ENCODE measurements around the gene NIPSNAP3A. TPM values are rescaled to one million over a fixed set of nuclear protein-coding genes. Genes with fewer than 3 reads are reported as not detected.

NIPSNAP3A gene
- total RNA-seq, 2 experiments from 2014 or later: 14.1 to 16.2 TPM

DNA sequence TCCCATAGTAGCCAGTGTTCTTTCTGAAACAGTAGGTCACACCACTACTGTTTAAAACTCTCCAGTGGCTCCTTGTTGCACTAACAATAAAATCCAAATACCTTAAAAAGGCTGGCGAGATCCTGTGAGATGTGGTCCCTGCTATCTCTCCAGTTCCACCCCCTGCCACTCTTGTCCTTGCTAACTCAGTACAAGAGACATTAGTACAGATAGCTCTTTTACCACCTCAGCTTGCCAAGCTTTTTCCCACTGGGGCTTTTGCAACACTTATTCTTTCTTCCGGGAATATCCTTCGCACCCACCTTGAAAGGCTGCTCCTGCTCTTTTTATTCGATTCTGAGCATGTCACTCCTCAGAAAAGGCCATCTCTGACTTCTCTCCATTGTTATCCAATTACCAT is 31.3 kb downstream of the NIPSNAP3A start:
- H3K4me3 Mint-ChIP-seq: no peak overlapping the region
- CTCF ChIA-PET: no interaction called here
- DNase-seq (no peak), ATAC-seq (no peak)
- H3K27me3 Mint-ChIP-seq: peaks cover 6% of the 10 kb centered on the region
- H3K36me3 Mint-ChIP-seq: no peaks in the 10 kb centered on the region
- no peak overlapping the region for H3K27ac Mint-ChIP-seq
- no peaks in the 10 kb centered on the region for H3K9me3 Mint-ChIP-seq (ENCODE audit: low read depth)
- H3K4me1 Mint-ChIP-seq: no peaks in the 10 kb centered on the region

DNA sequence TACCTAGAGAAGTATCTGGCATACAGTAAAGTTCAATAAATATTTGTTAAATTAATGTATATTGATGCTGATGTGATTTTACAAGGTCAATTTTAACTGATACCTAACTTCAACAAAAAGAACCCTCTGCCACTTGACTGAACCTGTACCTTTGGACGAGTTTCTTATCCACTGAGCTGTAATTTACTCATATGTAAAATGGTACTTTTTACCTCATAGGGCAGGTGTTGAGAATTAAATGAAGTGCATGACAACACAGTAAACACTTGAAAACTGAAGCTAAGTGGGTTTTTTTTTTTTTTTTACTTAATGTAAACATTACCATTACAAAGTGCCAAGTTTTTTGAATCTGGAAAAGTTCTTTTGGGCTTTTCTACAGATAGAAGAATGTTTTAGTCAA is 31.9 kb downstream of the NIPSNAP3A start:
- Mint-ChIP-seq H3K4me3 (no peak overlapping the region), H3K9me3 (ENCODE audit: low read depth) (no peaks in the 10 kb centered on the region), H3K27ac (no peak overlapping the region), H3K4me1 (peaks cover 3% of the 10 kb centered on the region), H3K36me3 (no peaks in the 10 kb centered on the region), H3K27me3 (peaks cover 6% of the 10 kb centered on the region)
- CTCF ChIA-PET: no interaction called here
- DNase-seq (no peak), ATAC-seq (no peak)

DNA sequence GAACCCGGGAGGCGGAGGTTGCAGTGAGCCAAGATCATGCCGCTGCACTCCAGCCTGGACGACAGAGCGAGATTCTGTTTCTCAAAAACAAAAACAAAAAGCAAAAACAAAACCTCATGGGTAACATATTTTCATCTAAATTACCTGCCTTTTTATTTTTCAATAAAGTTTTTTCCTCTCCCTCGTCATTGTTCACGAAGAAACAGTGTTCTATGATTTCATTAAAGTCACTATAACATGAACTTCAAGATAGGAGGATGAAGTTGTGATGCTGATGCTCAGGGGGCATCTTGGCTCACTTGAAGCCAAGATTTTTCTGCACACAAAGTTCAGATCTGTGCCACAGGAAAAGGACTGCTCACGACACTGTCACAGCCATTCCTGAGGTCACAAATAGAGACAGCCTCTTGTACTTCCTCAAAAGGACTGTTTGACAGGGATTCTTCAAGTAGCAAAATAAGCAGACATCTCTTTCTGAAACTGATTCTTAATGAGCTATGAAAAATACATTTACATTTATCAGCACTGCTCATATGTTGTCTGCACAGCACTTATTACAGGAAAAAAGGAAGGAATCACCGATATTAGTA is 32.6 kb downstream of the NIPSNAP3A start:
- no peak for ATAC-seq
- Mint-ChIP-seq H3K4me1 (peaks cover 4% of the 10 kb centered on the region), H3K9me3 (ENCODE audit: low read depth) (no peaks in the 10 kb centered on the region), H3K4me3 (no peak overlapping the region), H3K36me3 (no peaks in the 10 kb centered on the region), H3K27ac (no peak overlapping the region), H3K27me3 (peaks cover 6% of the 10 kb centered on the region)
- no peak for DNase-seq
- CTCF ChIA-PET: interaction anchor here (0.9 to 1.3 kb wide), 2 partner anchors 83 to 375 kb away, joined by 3 to 6 read pairs; no protein-coding TSS in a partner anchor

GRCh38 chr9:104780796-104781395 is 33.4 kb downstream of the NIPSNAP3A start:
- Mint-ChIP-seq H3K27ac (no peak overlapping the region), H3K27me3 (peaks cover 6% of the 10 kb centered on the region), H3K36me3 (no peaks in the 10 kb centered on the region), H3K9me3 (ENCODE audit: low read depth) (no peaks in the 10 kb centered on the region), H3K4me3 (no peak overlapping the region), H3K4me1 (peaks cover 4% of the 10 kb centered on the region)
- no peak for DNase-seq
- no peak for ATAC-seq
- CTCF ChIA-PET: interaction anchor here (0.9 to 1.3 kb wide), 2 partner anchors 82 to 374 kb away, joined by 3 to 6 read pairs; no protein-coding TSS in a partner anchor

GRCh38 chr9:104783588-104783987 is 36.1 kb downstream of the NIPSNAP3A start:
- Mint-ChIP-seq H3K27ac (no peak overlapping the region), H3K4me3 (no peak overlapping the region), H3K9me3 (ENCODE audit: low read depth) (no peaks in the 10 kb centered on the region), H3K36me3 (no peaks in the 10 kb centered on the region), H3K4me1 (peaks cover 4% of the 10 kb centered on the region), H3K27me3 (peaks cover 3% of the 10 kb centered on the region)
- CTCF ChIA-PET: no interaction called here
- no peak for ATAC-seq
- no peak for DNase-seq

DNA sequence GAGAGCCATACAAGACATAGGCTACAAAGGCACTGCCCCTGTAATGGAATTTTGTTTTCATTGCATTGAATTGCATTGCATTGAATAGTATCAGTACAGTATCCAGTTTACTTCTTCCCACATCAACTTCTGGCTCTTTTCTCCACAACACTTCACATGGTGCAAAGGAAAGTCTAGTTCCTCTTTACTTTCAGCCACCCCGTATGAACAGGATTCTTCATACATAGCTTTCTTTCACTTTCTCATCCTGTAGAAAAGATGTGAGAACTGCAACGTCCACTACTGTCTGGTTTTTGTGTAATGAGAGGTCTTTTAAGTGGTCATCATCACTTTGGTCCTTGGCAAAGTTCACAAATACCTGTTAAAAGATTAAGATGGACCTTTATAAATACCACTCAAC is 36.6 kb downstream of the NIPSNAP3A start:
- peaks cover 3% of the 10 kb centered on the region for H3K27me3 Mint-ChIP-seq
- CTCF ChIA-PET: no interaction called here
- no peak overlapping the region for H3K27ac Mint-ChIP-seq
- DNase-seq: no peak
- ATAC-seq: no peak
- no peaks in the 10 kb centered on the region for H3K9me3 Mint-ChIP-seq (ENCODE audit: low read depth)
- peaks cover 4% of the 10 kb centered on the region for H3K4me1 Mint-ChIP-seq
- H3K36me3 Mint-ChIP-seq: no peaks in the 10 kb centered on the region
- no peak overlapping the region for H3K4me3 Mint-ChIP-seq

- Mint-ChIP-seq H3K27me3 (no peaks in the 10 kb centered on the region), H3K36me3 (no peaks in the 10 kb centered on the region), H3K4me1 (peaks cover 4% of the 10 kb centered on the region), H3K4me3 (no peak overlapping the region), H3K27ac (no peak overlapping the region), H3K9me3 (ENCODE audit: low read depth) (no peaks in the 10 kb centered on the region)
- CTCF ChIA-PET: no interaction called here
- DNase-seq: no peak
- ATAC-seq: no peak
These were observed 38.8 kb downstream of the NIPSNAP3A start for GRCh38 chr9:104786293-104786692.

DNA sequence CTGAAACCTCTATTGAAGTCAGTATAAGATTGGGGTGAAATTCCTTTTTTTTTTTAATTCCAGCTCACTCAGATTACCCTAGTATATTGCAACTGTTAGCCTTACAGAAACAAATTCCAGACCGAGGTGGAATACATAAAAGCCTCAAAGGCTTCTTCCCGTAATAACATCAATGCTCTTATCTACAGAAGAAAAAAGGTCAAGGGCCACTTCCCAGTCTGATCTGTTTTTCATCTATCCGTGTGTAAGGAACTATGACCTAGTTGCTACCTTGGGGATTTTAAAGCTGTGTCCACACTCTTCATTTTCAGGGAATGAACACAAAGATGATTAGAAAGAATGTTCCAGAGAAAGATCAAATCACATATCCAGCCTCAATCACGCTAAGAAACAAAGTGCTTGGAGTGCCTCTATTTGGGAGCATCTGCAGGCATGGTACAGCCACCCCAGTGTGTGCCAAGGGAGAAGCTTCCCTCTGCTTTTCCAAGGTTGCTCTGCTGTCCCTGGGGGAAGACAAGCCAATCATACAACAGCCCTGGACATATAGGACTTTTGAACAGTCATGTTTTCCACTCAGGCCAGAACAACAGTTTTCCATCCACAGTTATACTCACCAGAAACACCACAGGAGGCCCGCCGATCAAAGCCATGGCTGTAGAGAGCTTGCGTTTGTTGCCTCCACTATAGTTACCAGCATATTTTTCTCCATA is 40.0 kb downstream of the NIPSNAP3A start:
- Mint-ChIP-seq H3K4me3 (no peak overlapping the region), H3K9me3 (ENCODE audit: low read depth) (no peaks in the 10 kb centered on the region), H3K4me1 (peaks cover 4% of the 10 kb centered on the region), H3K27ac (no peak overlapping the region), H3K27me3 (no peaks in the 10 kb centered on the region), H3K36me3 (no peaks in the 10 kb centered on the region)
- DNase-seq (no peak), ATAC-seq (no peak)
- CTCF ChIA-PET: interaction anchor here (1.3 kb wide), 1 partner anchor 368 kb away, joined by 3 read pairs; no protein-coding TSS in a partner anchor

DNA sequence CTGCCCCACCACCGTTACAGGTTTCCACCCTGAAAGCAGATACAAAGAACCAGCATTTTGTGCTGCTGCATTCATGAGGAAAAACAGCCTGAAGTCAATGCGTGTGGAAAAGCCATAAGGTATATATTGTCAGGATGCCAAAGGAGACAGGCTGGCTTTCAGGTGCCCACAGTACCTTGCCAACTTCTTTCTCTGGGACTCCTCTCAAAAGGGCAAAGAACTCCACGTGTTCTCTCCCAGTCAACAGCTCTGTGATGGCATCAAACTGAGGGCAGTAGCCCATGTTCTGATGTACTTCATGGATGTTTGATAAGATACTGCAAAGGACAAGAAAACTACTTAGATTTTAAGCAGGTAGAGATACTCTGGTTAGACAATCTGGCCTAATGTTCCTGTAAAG is 40.8 kb downstream of the NIPSNAP3A start:
- H3K27me3 Mint-ChIP-seq: no peaks in the 10 kb centered on the region
- no peak for DNase-seq
- CTCF ChIA-PET: no interaction called here
- H3K27ac Mint-ChIP-seq: no peak overlapping the region
- no peak overlapping the region for H3K4me3 Mint-ChIP-seq
- H3K36me3 Mint-ChIP-seq: no peaks in the 10 kb centered on the region
- H3K4me1 Mint-ChIP-seq: peaks cover 4% of the 10 kb centered on the region
- no peak for ATAC-seq
- H3K9me3 Mint-ChIP-seq (ENCODE audit: low read depth): no peaks in the 10 kb centered on the region

GRCh38 chr9:104794070-104794469 is 46.6 kb downstream of the NIPSNAP3A start:
- CTCF ChIA-PET: no interaction called here
- ATAC-seq (no peak), DNase-seq (no peak)
- Mint-ChIP-seq H3K27ac (no peak overlapping the region), H3K4me3 (no peak overlapping the region), H3K9me3 (ENCODE audit: low read depth) (no peaks in the 10 kb centered on the region), H3K27me3 (peaks cover 4% of the 10 kb centered on the region), H3K4me1 (no peaks in the 10 kb centered on the region), H3K36me3 (peaks cover 2% of the 10 kb centered on the region)

- CTCF ChIA-PET: no interaction called here
- peaks cover 4% of the 10 kb centered on the region for H3K27me3 Mint-ChIP-seq
- H3K27ac Mint-ChIP-seq: no peak overlapping the region
- H3K36me3 Mint-ChIP-seq: peaks cover 2% of the 10 kb centered on the region
- no peaks in the 10 kb centered on the region for H3K4me1 Mint-ChIP-seq
- DNase-seq (no peak), ATAC-seq (no peak)
- no peaks in the 10 kb centered on the region for H3K9me3 Mint-ChIP-seq (ENCODE audit: low read depth)
- no peak overlapping the region for H3K4me3 Mint-ChIP-seq
These were observed 47.6 kb downstream of the NIPSNAP3A start for GRCh38 chr9:104795082-104795481.

DNA sequence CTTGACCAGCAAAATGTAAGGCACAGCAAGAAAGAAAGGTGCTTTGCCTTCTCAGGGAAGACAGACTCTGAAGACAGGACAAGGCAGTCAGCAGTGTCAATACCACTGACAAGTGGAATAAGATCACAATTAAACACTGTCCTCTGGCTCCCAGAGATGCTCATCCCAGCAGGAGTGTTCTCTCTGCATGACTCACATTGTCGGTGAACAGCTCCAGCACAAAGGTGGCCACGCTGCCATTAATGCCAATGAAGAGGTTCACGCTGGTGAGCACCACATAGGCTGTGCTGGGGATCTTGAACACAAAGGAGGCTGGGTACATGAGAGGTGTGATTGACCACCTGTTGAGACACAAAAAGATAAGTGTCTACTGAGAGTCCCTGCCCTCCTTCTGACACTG is 48.4 kb downstream of the NIPSNAP3A start:
- DNase-seq (no peak), ATAC-seq (no peak)
- Mint-ChIP-seq H3K4me1 (no peaks in the 10 kb centered on the region), H3K36me3 (peaks cover 2% of the 10 kb centered on the region), H3K27ac (no peak overlapping the region), H3K4me3 (no peak overlapping the region), H3K9me3 (ENCODE audit: low read depth) (no peaks in the 10 kb centered on the region), H3K27me3 (peaks cover 4% of the 10 kb centered on the region)
- CTCF ChIA-PET: no interaction called here

- ATAC-seq: no peak
- CTCF ChIA-PET: no interaction called here
These were observed 50.9 kb downstream of the NIPSNAP3A start for GRCh38 chr9:104798209-104798995.

More at GRCh38 chr9:104798209-104798995, 50.9 kb downstream of the NIPSNAP3A start:
- Mint-ChIP-seq H3K4me1 (no peaks in the 10 kb centered on the region), H3K4me3 (no peak overlapping the region), H3K27me3 (peaks cover 4% of the 10 kb centered on the region), H3K27ac (no peak overlapping the region), H3K9me3 (ENCODE audit: low read depth) (no peaks in the 10 kb centered on the region), H3K36me3 (peaks cover 2% of the 10 kb centered on the region)
- no peak for DNase-seq
